ENCODE measurements around the gene DGKB. TPM values are rescaled to one million over a fixed set of nuclear protein-coding genes. Genes with fewer than 3 reads are reported as not detected.

DGKB gene
- total RNA-seq, 6 experiments from 2014 or later: 0.11 to 0.16 (median 0.13) TPM; not detected in 2

DNA sequence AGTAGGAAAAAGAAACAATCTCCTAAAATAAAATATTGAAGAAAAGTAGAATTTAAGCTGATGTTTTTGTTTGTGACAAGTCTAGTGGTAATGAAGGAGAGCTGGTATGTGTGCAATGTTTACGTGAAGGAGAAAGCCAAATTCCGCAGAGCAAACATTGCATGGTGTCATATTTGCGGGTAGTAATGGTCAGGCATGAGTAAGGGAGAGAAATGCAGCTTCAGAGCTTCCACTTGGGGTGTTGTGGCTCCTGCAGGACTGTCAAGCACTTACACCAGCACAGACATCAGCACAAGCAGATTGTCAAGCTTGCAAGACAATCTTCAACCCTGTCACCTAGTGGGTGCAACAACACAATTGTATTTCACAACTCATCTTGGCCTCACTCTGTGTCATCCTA lies 776.6 kb downstream of the DGKB start:
- no peak overlapping the region for H3K4me3 ChIP-seq
- intact Hi-C loops (cut with DNase I): no loop called here
- WGBS (ENCODE audit: insufficient coverage, low coverage, low lambda C conversion rate, missing lambda C conversion rate): 40% methylated on average over 1 of the region's 3 CpGs
- H3K27me3 ChIP-seq: no peaks in the 10 kb centered on the region
- ATAC-seq: no peak
- DNase-seq: no peak
- no peaks in the 10 kb centered on the region for H3K36me3 ChIP-seq
- no peak overlapping the region for H3K27ac ChIP-seq
- H3K9me3 ChIP-seq: no peaks in the 10 kb centered on the region
- H3K4me1 ChIP-seq: no peaks in the 10 kb centered on the region
- no peak for TF ChIP-seq POLR2A (IDR thresholded peaks at IDR 0.05)
- TF ChIP-seq, protein P1, sequence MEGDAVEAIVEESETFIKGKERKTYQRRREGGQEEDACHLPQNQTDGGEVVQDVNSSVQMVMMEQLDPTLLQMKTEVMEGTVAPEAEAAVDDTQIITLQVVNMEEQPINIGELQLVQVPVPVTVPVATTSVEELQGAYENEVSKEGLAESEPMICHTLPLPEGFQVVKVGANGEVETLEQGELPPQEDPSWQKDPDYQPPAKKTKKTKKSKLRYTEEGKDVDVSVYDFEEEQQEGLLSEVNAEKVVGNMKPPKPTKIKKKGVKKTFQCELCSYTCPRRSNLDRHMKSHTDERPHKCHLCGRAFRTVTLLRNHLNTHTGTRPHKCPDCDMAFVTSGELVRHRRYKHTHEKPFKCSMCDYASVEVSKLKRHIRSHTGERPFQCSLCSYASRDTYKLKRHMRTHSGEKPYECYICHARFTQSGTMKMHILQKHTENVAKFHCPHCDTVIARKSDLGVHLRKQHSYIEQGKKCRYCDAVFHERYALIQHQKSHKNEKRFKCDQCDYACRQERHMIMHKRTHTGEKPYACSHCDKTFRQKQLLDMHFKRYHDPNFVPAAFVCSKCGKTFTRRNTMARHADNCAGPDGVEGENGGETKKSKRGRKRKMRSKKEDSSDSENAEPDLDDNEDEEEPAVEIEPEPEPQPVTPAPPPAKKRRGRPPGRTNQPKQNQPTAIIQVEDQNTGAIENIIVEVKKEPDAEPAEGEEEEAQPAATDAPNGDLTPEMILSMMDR (IDR thresholded peaks at IDR 0.05): no peak

DNA sequence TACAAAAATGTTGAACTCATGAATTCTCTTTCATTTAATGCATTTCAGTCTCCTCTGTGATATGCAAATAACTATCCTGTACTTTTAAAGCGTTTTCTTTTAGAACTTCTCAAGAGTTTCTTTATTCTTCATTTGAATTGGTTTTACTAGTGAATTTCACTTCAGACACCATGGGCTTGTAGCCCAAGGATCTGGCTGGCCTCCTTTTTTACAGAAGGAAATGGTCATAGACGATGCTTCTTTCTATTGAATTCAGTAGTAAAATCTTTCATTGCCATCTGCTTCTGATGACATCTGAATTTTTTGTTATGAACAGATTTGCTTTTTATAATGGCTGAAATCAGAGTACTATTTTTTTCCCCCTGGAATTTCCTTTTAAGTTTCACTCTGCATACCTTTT lies 777.8 kb downstream of the DGKB start:
- Histone ChIP-seq H3K27ac (no peak overlapping the region), H3K4me3 (no peak overlapping the region), H3K4me1 (no peaks in the 10 kb centered on the region), H3K36me3 (no peaks in the 10 kb centered on the region), H3K9me3 (no peaks in the 10 kb centered on the region), H3K27me3 (no peaks in the 10 kb centered on the region)
- DNase-seq: no peak
- intact Hi-C loops (cut with DNase I): no loop called here
- 58% methylated on average over 2 of the region's 2 CpGs for WGBS (ENCODE audit: insufficient coverage, low coverage, low lambda C conversion rate, missing lambda C conversion rate)
- TF ChIP-seq, protein P1 (IDR thresholded peaks at IDR 0.05): no peak
- TF ChIP-seq POLR2A (IDR thresholded peaks at IDR 0.05): no peak
- ATAC-seq: no peak

DNA sequence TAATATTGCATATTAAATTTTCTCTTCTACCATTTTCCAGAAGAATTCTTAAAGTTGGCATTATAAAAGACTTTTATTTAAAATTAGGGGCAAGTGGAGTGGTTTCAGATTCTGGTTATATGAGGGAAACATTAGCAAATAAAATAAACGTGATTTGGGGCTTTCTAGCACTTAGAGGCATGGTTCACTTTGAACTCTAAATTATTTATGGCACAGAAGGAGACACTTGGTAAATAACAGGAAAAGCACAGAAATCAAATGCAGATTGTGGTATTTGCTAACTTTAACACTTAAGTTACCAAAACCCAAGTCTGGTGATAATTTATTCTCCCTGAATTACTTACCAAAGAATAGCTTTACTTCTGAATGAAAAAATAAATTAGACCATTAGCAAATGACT lies 778.6 kb downstream of the DGKB start:
- Histone ChIP-seq H3K4me1 (no peaks in the 10 kb centered on the region), H3K36me3 (no peaks in the 10 kb centered on the region), H3K4me3 (no peak overlapping the region), H3K9me3 (no peaks in the 10 kb centered on the region), H3K27ac (no peak overlapping the region), H3K27me3 (no peaks in the 10 kb centered on the region)
- intact Hi-C loops (cut with DNase I): no loop called here
- ATAC-seq (no peak), DNase-seq (no peak)
- no peak for TF ChIP-seq POLR2A (IDR thresholded peaks at IDR 0.05)
- TF ChIP-seq, protein P1 (IDR thresholded peaks at IDR 0.05): no peak
- 0% methylated on average over 1 of the region's 1 CpG for WGBS (ENCODE audit: insufficient coverage, low coverage, low lambda C conversion rate, missing lambda C conversion rate)

DNA sequence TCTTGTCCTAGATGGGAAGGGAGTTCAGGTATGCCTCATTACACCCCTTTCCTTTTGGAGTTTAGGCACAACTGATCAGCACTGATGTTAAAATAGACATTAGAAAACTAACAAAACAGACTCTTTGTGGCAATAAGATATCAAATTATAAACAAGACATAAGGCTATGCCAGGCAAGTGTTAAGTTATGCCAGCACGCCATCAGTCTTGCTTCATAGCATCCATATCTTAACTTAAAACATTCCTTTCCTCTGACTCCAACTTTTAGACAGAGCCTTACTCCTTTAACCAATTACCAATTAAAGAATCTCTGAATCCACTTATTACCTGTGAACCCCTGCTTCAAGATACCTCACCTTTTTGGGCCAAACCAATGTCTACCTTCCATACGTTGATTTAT lies 786.9 kb downstream of the DGKB start:
- intact Hi-C loops (cut with DNase I): no loop called here
- ATAC-seq (no peak), DNase-seq (no peak)
- Histone ChIP-seq H3K4me3 (no peak overlapping the region), H3K9me3 (no peaks in the 10 kb centered on the region), H3K4me1 (no peaks in the 10 kb centered on the region), H3K27me3 (no peaks in the 10 kb centered on the region), H3K27ac (no peak overlapping the region), H3K36me3 (no peaks in the 10 kb centered on the region)
- WGBS (ENCODE audit: insufficient coverage, low coverage, low lambda C conversion rate, missing lambda C conversion rate): 84% methylated on average over 2 of the region's 2 CpGs
- TF ChIP-seq, protein P1 (IDR thresholded peaks at IDR 0.05): no peak
- TF ChIP-seq POLR2A (IDR thresholded peaks at IDR 0.05): no peak

DNA sequence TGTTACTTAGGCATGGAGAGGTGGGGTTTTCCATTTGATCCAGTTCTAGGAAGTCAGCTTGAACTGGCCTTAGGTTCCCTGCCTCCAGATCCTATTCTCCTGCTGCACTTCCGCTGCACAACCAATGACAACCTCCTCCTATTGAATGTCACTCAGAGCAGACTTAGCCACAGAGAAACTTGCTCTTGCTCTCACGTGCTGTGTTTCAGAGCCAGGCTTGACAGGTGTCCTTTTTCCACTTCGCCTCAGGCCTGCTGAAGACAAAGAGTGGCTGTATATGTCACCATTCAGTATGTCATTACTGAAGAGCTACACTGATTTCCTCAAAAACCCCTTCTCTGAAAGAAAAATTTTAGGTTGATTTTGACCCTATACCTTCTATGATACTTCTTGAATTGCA lies 797.7 kb downstream of the DGKB start:
- intact Hi-C loops (cut with DNase I): no loop called here
- WGBS (ENCODE audit: insufficient coverage, low coverage, low lambda C conversion rate, missing lambda C conversion rate): 40% methylated on average over 1 of the region's 3 CpGs
- DNase-seq (no peak), ATAC-seq (no peak)
- no peaks in the 10 kb centered on the region for H3K27me3 ChIP-seq
- no peaks in the 10 kb centered on the region for H3K9me3 ChIP-seq
- no peaks in the 10 kb centered on the region for H3K4me1 ChIP-seq
- no peak overlapping the region for H3K4me3 ChIP-seq
- no peaks in the 10 kb centered on the region for H3K36me3 ChIP-seq
- no peak overlapping the region for H3K27ac ChIP-seq
- no peak for TF ChIP-seq POLR2A (IDR thresholded peaks at IDR 0.05)
- TF ChIP-seq, protein P1 (IDR thresholded peaks at IDR 0.05): no peak
